Tibial nerve (tissue), 4 donors: ENCODE data around the gene DAP. TPM values are rescaled to one million over a fixed set of nuclear protein-coding genes. Genes with fewer than 3 reads are reported as not detected.

Experiments used
- DNase-seq, 2 donors: peaks; one replicate each; pipeline ENCODE4 v3.0.0-alpha.2; 2019; ENCODE audit warnings: low spot score in 2 of 2
- H3K27ac ChIP-seq, 4 donors: fragments of 200-600 bp; sonication (generic) in 3 of 4; one replicate each; pipeline ENCODE4 v1.5.1; 2017 to 2019; ENCODE audit warnings: mild to moderate bottlenecking in 1 of 4
- H3K27me3 ChIP-seq, 2 donors: fragments of 200-600 bp; sonication (generic) in 1 of 2; one replicate each; pipeline versions ENCODE4 v1.5.1 to v1.6.0; 2017 to 2019
- H3K36me3 ChIP-seq, 3 donors: fragments of 200-600 bp; sonication (generic); one replicate each; pipeline ENCODE4 v1.5.1; 2018 to 2019
- H3K4me1 ChIP-seq, 4 donors: fragments of 200-600 bp; sonication (generic) in 3 of 4; one replicate each; pipeline ENCODE4 v1.5.1; 2017 to 2019
- H3K4me3 ChIP-seq, 4 donors: fragments of 200-600 bp; sonication (generic) in 3 of 4; one replicate each; pipeline ENCODE4 v1.5.1; 2017 to 2019; ENCODE audit warnings: mild to moderate bottlenecking in 1 of 4, moderate library complexity in 1 of 4
- H3K9me3 ChIP-seq, 4 donors: fragments of 200-600 bp; sonication (generic) in 3 of 4; one replicate each; pipeline ENCODE4 v1.5.1; 2017 to 2019
- CTCF ChIP-seq, 5 experiments: fragments of 200-600 bp in 3 of 5; fragments of 450-650 bp in 2 of 5; sonication (generic) in 3 of 5; IDR thresholded peaks; one replicate each; pipeline ENCODE4 v1.5.1; 2016 to 2019; ENCODE audit warnings: antibody characterized with exemption in 5 of 5, mild to moderate bottlenecking in 3 of 5, moderate library complexity in 2 of 5
- EP300 ChIP-seq, 2 donors: sonication (generic); formaldehyde crosslinking; IDR thresholded peaks; one replicate each; pipeline ENCODE4 v1.6.1; 2017; ENCODE audit warnings: antibody characterized with exemption in 2 of 2, mild to moderate bottlenecking in 1 of 2
- POLR2A ChIP-seq, 2 donors: fragments of 450-650 bp; IDR thresholded peaks; one replicate each; pipeline ENCODE4 v1.6.1; 2017; ENCODE audit warnings: antibody characterized with exemption in 2 of 2, mild to moderate bottlenecking in 2 of 2, moderate library complexity in 2 of 2
- WGBS, 2 donors: methylation state at CpG; one replicate each; pipeline ENCODE4 v1.1.5; 2018; 5-methylcytosine and 5-hydroxymethylcytosine counted together
- small RNA-seq: library from RNA; depleted of rRNA; stranded (forward); fragments of <200 nt; gene quantifications from one replicate; pipeline ENCODE3, GENCODE V24; 2016
- total RNA-seq, 4 donors: library from RNA; depleted of rRNA; stranded (reverse); fragments of >200 nt; gene quantifications; one replicate each; pipeline ENCODE4 v1.1.0, GENCODE V29; 2016

The DAP gene
- total RNA-seq, 4 donors from 2014 or later, result 43.0 to 77.7 (median 50.0) TPM

GRCh38 chr5:10630126-10630525 lies 130.9 kb downstream of the DAP start:
- DNase-seq, result no peak
- no peaks in the 10 kb centered on the region for H3K9me3 ChIP-seq
- no peaks in the 10 kb centered on the region for H3K36me3 ChIP-seq
- no peak for TF ChIP-seq EP300 (IDR thresholded peaks at IDR 0.05)
- no peak for TF ChIP-seq POLR2A (IDR thresholded peaks at IDR 0.05)
- TF ChIP-seq CTCF (IDR thresholded peaks at IDR 0.05), result no peak
- H3K27me3 ChIP-seq, result no peaks in the 10 kb centered on the region
- H3K27ac ChIP-seq, result no peak overlapping the region
- no peak overlapping the region for H3K4me3 ChIP-seq
- WGBS, 2 donors, result 92 to 97% methylated on average over 5 of the region's 5 CpGs
- H3K4me1 ChIP-seq, result peaks cover 0 to 56% (median 22%) of the 10 kb centered on the region in 4 donors

GRCh38 chr5:10629682-10630081 lies 131.4 kb downstream of the DAP start:
- DNase-seq, result no peak
- peaks cover 0 to 52% (median 19%) of the 10 kb centered on the region in 4 donors for H3K4me1 ChIP-seq
- no peaks in the 10 kb centered on the region for H3K36me3 ChIP-seq
- H3K9me3 ChIP-seq, result no peaks in the 10 kb centered on the region
- WGBS, 2 donors, result 75 to 87% methylated on average over 5 of the region's 5 CpGs
- H3K4me3 ChIP-seq, result no peak overlapping the region
- H3K27ac ChIP-seq, result no peak overlapping the region
- H3K27me3 ChIP-seq, result no peaks in the 10 kb centered on the region
- TF ChIP-seq CTCF (IDR thresholded peaks at IDR 0.05), result no peak
- TF ChIP-seq EP300 (IDR thresholded peaks at IDR 0.05), result no peak
- TF ChIP-seq POLR2A (IDR thresholded peaks at IDR 0.05), result no peak

Small RNAs within 50 kb of the gene (small RNA-seq; reads per million reads assigned to genes)
- gene AC012629.4, result not detected

Other genes starting within 250 kb of the DAP start
- 10 to 100 TPM; 21.3 to 34.9 (median 30.5) TPM for gene ANKRD33B, start 197.2 kb downstream of the DAP start, total RNA-seq